Measurements from ENCODE around the gene MS4A6A. TPM values are rescaled to one million over a fixed set of nuclear protein-coding genes. Genes with fewer than 3 reads are reported as not detected.

MS4A6A gene
- polyA plus RNA-seq, 1 donor from 2014 or later = 2.4 TPM

DNA sequence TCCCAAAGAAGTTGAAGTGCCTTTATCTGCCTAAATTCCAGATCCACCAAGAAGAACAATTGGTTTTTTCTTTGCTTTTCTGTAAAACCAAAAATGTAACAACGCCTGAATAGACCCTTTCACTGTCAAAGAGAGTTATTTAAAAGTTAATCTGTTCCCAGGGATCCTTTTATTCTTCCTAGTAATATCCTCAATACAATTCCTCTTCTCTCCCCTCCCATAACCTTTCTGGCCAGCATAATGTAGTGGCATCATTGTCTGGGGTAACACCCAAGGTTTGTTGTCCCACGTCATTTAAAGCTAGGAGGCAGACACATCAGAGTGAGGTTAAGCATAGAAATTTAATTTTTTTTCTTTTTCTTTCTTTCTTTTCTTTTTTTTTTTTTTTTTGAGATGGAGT is 54.5 kb downstream of the MS4A6A start:
- no peak overlapping the region for H3K4me3 Mint-ChIP-seq
- no peaks in the 10 kb centered on the region for H3K36me3 Mint-ChIP-seq
- no peaks in the 10 kb centered on the region for H3K9me3 Mint-ChIP-seq
- H3K4me1 Mint-ChIP-seq = no peaks in the 10 kb centered on the region
- peaks cover 4% of the 10 kb centered on the region for H3K27me3 Mint-ChIP-seq
- no peak overlapping the region for H3K27ac Mint-ChIP-seq

DNA sequence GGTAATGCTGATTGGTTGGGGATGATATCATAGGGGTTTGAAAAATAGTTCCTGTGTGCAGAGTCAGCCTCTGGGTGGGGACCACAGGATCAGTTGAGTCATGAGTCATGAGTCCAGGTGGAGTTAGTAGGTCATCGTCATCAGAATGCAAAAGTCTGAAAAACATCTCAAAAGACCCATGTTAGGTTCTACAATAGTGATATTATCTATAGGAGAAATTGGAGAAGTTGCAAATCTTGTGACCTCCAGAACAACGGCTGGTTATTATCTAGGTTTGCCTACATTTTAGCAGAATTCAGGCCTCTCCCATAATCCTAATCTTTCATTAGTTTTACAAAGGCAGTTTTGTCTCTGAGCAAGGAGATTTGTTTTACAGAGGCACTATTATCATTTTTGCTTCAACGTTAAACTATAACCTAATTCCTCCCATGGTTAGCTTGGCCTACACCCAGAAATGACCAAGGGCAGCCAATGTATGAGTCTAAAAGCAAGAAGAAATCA is 55.5 kb downstream of the MS4A6A start:
- Mint-ChIP-seq H3K27me3 (peaks cover 5% of the 10 kb centered on the region), H3K36me3 (no peaks in the 10 kb centered on the region), H3K4me1 (no peaks in the 10 kb centered on the region), H3K27ac (no peak overlapping the region), H3K4me3 (no peak overlapping the region), H3K9me3 (no peaks in the 10 kb centered on the region)

GRCh38 chr11:60125956-60126585 is 56.8 kb downstream of the MS4A6A start:
- no peaks in the 10 kb centered on the region for H3K36me3 Mint-ChIP-seq
- peaks cover 5% of the 10 kb centered on the region for H3K27me3 Mint-ChIP-seq
- H3K4me1 Mint-ChIP-seq = no peaks in the 10 kb centered on the region
- H3K4me3 Mint-ChIP-seq = no peak overlapping the region
- no peaks in the 10 kb centered on the region for H3K9me3 Mint-ChIP-seq
- no peak overlapping the region for H3K27ac Mint-ChIP-seq

DNA sequence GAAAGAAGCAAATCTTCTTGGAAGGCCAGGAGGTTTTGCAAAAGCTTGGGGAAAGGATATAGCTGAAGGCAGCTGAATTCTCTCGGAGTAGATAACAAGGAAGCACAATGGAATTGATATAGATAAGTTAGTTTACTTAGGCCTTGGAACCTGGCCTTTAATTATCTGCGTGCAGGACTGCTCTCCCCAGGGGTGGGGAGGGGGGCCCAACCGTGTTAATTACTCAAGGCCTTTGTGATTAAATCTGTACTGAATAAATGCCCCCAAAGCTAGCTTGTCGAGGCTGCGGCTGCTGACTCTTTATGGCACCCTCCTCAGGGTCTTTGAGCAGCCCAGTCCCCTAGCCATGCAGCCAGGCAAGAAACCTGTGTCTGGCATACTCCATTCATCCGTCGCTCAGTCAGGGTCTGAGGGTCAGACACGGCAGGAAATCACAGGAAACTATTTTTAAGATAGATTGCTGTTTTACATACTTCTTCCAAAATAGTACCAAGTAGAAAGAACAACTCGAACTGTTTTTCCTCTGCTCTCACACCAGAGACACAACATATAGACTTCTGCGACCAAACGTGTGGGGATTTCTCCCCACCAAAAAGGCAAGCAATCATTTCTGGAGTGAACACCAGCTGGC is 58.0 kb downstream of the MS4A6A start:
- peaks cover 5% of the 10 kb centered on the region for H3K27me3 Mint-ChIP-seq
- H3K4me3 Mint-ChIP-seq = no peak overlapping the region
- H3K36me3 Mint-ChIP-seq = no peaks in the 10 kb centered on the region
- H3K27ac Mint-ChIP-seq = no peak overlapping the region
- H3K9me3 Mint-ChIP-seq = no peaks in the 10 kb centered on the region
- H3K4me1 Mint-ChIP-seq = no peaks in the 10 kb centered on the region

Other genes starting within 250 kb of the MS4A6A start
- gene OOSP1, start 244.7 kb downstream of the MS4A6A start, polyA plus RNA-seq = not detected
- not detected for gene OOSP4A, start 219.1 kb downstream of the MS4A6A start, polyA plus RNA-seq
- gene OOSP4B, start 165.9 kb downstream of the MS4A6A start, polyA plus RNA-seq = not detected
- not detected for gene OOSP2, start 142.7 kb downstream of the MS4A6A start, polyA plus RNA-seq
- not detected for gene MS4A3, start 126.4 kb downstream of the MS4A6A start, polyA plus RNA-seq
- not detected for gene MS4A2, start 94.4 kb downstream of the MS4A6A start, polyA plus RNA-seq
- not detected for gene MS4A4E, start 60.1 kb upstream of the MS4A6A start, polyA plus RNA-seq
- not detected for gene MS4A4A, start 97.6 kb upstream of the MS4A6A start, polyA plus RNA-seq
- gene MS4A6E, start 144.2 kb upstream of the MS4A6A start, polyA plus RNA-seq = not detected
- 16.8 TPM for gene MS4A7, start 195.4 kb upstream of the MS4A6A start, polyA plus RNA-seq
- 1.1 TPM for gene MS4A14, start 213.4 kb upstream of the MS4A6A start, polyA plus RNA-seq
- gene MS4A5, start 246.5 kb upstream of the MS4A6A start, polyA plus RNA-seq = not detected